Liver (tissue), 3 donors: ENCODE results near the gene CCDC182.

Experiments used
- CTCF ChIP-seq: fragments of 150-350 bp; IDR thresholded peaks from 2 replicates; pipeline ENCODE4 v1.5.1; 2017; ENCODE audit warnings: improper control_type of control experiment, low read depth, low read length; ENCODE audit not compliant: missing input control
- HNF4A ChIP-seq, 2 donors: conservative IDR thresholded peaks; 2 replicates each; pipeline ENCODE4 v1.6.1; 2016; ENCODE audit warnings: antibody characterized with exemption in 2 of 2, mild to moderate bottlenecking in 2 of 2
- MAX ChIP-seq: IDR thresholded peaks from 2 replicates; pipeline ENCODE4 v1.6.1; 2016; ENCODE audit warnings: antibody characterized with exemption
- RAD21 ChIP-seq, 2 donors: IDR thresholded peaks; 2 replicates each; pipeline ENCODE4 v1.6.1; 2016; ENCODE audit warnings: antibody characterized with exemption in 2 of 2, mild to moderate bottlenecking in 2 of 2
- TAF1 ChIP-seq: conservative IDR thresholded peaks from 2 replicates; pipeline ENCODE4 v1.6.1; 2016; ENCODE audit warnings: antibody characterized with exemption, mild to moderate bottlenecking
- ZBTB33 ChIP-seq: IDR thresholded peaks from 2 replicates; pipeline ENCODE4 v1.6.1; 2016; ENCODE audit warnings: antibody characterized with exemption
- donor health status: healthy.
- donor health status: healthy.

- TF ChIP-seq CTCF (no peak), HNF4A (conservative IDR thresholded peaks at IDR 0.05) (no peak), TAF1 (no peak), ZBTB33 (no peak), MAX (no peak), RAD21 (IDR thresholded peaks at IDR 0.05) (no peak)
Observed at GRCh38 chr17:57713140-57713539, 32.0 kb downstream of the CCDC182 start.
